HG03432 (cell line): Measurements from ENCODE around the gene RAB14.
"Not testable (repeated sequence)": the region's sequence is repeated elsewhere in the genome, so short reads cannot be mapped to it uniquely, and the experiment has no call there.

Experiments
- ATAC-seq: cut with Tn5 transposase; IDR thresholded peaks from one replicate; pipeline ENCODE4 v1.9.1; 2021; ENCODE audit warnings: mild to moderate bottlenecking, moderate library complexity; ENCODE audit not compliant: unreplicated experiment

Gene RAB14

DNA sequence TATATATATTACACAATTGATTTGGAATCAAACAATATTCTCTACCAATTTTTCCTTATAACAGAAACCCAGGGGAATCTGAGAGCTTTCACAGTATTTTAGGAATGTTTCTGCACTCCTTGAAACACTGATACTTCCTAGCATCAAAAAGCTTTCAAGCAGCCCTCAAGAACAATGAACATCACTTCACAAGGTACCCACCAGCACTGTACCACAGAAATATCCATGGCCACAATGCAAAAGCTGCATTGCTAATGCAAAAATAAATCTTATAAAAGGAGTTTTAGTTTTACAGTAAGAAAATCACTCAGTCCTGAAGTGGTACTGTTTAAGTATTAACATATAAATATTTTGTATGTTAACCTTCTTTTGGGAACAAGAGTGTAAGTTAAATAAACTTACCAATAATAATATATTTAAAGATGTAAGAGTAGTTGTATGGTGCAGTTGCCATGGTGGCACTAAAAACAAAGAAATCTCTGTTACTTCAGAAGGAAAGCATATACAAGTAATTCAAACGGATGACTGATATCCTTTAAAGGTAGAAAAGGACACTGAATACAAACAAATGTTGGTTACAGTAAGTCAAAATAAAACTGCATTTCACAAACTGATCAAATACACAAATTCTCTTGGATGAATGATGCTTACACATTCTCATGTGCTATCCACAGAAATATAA is 8.6 kb downstream of the RAB14 start:
- no peak for ATAC-seq

DNA sequence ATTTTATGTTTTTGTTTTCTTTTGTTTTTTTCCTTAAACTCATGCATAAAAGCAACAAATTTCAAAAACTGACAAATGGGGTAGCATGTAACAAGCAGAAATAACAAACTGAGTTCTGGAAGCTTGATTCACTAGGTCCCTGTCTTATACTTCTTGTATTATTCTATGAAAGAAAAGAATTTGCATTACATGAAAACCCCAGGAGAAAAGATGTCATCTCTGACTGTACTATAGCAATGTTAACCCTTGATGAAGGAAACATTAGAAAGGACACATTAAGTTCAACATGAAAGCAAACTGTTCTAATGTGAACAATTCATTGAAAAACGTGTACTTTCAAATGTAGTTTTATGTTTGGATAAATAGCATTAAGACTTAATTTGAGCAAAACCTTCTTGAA is 9.2 kb downstream of the RAB14 start:
- no peak for ATAC-seq

DNA sequence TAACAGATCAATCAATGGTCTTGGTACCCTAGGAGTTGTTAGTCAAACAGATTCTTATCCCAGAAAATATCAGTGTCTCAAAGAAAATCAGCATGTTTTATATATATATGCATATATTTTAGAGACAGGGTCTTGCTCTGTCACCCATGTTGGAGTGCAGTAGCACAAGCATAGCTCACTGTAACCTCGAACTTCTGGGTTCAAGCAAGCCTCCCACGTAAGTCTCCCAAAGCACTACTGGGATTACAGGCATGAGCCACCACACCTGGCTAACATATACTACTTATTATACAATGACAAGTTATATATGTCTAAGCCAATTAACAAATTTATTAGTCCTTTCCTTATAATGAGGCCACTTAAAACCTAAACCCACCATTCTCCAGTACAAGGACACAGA is 10.4 kb downstream of the RAB14 start:
- ATAC-seq = no peak

DNA sequence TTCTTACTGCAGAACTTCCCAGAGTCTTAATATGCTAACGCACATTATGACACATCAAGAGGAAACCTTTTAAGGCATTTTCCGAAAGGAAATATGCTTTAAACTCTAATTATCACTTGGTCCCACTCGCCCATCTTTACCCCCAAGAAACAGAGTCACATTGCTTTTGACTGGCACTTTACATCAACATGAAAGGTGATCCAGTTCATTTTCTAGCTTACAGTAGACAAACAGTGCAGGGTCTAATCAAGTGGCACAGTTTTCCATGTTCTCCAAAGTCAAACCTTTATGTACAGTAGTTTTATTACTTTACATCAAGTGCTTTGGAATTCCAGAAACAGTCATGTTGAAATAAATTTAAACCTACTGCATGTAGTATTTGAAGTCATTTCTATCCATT is 12.0 kb downstream of the RAB14 start:
- ATAC-seq = no peak

DNA sequence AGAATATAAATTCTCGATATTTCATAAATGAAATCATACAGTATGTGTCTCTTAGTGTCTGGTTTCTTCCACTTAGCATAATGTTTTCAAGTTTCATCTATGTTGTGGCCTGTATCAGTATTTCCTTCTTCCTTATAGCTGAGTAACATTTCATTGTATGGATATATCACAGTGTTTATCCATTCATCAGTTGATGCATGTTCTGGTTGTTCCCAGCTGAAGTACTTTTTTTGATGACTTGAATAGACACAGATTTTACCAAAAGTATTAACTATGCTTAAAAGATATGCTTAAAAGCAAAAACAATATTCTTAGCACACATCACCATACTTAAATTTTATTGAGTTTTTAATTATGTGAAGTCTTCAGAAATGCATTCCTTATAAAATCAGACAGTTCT is 12.7 kb downstream of the RAB14 start:
- no peak for ATAC-seq

DNA sequence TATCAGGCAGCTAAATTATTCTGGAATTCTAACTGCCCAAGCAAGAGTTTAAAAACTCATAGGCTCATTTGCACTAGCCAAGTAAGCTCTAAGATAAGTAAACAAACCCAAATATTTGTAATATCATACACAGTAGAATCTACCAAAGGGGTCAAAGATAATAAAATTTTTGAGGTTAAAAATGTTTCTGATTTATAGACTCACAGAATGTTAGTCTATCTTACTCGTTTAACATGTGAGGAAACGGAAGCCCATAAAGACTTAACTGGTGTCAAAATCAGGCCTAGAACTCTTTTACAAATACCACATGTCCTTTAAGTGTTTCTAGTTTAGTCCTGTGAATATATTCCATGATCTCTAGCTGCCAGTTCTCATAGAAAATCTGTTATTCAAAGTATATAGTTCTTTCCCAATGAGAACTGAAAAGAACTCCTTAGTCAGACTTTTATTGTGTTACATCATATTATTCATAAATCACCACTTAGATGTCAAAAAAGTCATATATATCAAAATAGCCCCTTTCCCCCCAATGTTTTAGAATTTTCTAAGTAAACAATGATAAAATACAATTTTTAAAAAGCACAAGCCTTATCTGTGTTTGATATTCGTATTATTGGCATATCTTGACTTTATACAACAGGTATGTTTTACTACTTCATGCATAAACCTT is 13.9 kb downstream of the RAB14 start:
- ATAC-seq = no peak

DNA sequence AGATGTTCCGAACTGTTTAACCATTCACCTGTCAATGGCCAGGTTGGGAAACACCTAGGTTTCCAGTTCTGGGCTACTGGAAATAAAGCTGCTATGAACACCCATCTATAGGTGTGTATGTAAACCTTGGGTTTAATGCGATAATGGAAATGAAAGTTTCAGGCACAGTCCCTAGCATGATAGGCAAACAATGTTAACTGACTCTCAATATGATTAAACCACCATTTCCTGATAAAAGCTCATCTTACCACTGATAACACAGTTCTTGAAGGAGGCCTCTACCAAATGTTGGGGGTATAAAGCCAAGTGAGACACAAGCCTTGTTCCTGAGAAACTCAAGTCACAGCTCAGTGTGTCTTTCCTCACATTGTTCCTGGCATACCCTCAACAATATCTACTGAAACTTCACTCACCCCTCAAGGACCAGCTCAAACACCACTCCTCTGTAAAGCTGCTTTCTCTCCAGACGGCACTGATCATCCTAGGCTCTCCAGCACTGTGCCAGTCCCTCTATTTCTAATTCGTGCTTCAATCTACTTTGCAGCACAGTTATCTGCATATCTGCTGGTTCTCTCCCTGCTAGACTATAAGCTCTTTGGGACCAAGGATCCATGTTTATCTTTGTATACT is 15.8 kb downstream of the RAB14 start:
- no peak for ATAC-seq

DNA sequence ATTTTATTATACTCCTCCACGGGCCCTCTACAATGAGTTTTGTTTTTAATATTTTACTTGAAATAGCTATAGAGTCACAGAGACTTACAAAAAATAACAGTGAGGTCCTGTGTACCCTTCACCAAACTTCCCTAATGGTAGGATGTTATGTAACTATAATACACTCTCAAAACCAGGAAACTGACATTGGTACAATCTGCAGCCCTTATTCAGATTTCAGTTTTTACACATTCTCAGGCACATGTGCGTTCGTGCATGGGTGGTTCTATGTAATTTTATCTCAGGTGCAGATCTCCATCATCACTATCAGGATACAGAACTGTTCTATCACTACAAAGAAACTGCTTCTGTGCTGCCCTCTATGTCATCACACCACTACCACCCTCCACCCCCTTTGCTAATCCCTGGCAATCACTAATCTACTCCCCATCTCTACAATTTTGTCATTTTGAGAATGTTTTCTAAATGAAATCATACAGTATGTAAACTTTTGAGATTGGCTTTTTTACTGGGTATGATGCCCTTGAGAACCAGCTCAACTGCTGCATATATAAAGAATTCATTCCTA is 16.4 kb downstream of the RAB14 start:
- no peak for ATAC-seq

DNA sequence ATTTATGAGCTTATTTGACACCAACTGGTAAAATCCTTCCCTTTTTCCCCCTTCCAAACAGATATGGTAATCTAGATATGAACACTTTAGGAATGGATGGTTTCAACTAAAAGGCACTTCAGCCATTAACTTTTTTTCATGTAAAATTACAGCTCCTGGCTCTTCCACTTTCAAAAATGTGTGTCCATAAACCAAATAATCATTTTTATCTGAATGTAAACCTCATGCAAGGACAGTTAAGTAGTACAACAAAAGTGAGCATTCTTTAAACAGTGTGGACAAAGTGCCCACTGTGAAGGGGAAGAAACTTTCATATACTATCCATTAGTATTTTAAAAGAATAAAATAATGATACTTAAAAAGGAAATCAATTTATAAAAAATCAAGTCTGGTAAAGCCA is 17.2 kb downstream of the RAB14 start:
- no peak for ATAC-seq

DNA sequence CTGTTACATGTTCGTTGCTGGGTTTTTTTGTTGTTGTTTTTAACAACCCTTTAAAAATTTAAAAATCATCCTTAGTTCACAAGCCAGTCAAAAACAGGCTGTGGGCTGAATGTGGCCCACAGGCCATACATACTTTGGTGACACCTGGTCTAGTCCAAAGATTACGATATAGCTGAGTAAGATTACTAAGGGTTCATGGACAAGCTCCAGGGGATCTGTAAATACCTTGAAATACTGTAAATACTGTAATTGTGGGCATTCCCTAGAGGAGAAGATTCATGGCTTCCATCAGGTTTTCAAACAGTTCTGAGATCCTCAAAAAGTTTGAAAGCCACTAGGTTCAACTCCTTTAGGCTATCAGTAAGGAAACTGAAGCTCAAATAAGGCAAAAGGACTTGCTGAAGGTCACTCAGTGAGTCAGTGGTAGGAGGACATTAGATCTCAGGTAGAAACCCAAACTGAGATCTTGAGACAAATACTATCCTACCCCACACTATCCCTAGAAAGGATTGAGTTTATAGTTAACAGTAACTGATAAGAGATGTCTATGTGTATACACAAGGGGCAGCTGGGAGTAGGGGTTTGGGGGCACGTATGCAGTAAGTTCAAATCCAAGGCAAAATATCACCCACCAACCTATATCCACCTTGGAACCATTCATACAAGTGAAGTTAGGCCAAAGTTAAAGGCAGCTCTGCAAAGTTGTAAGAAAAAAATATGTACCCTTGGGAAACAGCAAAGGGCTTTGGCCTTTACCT is 17.8 kb downstream of the RAB14 start:
- no peak for ATAC-seq

DNA sequence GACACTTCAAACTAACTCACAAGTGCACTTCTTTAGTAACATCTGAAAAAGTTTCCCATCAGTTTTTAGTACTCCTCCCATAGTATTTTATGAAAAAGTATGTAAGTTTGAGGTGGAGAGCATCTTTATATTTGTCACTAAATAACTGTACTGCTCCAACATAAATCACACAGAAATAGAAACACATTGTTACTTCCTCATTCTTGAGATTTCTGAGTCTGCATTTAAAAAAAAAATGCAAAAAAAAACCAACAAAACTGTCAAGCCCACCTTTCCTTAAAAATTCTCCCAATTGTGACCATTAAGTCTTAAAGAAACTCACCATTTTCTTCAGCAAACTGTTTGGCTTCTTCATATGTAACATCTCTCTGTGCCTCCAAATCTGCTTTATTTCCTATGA is 18.7 kb downstream of the RAB14 start:
- no peak for ATAC-seq

DNA sequence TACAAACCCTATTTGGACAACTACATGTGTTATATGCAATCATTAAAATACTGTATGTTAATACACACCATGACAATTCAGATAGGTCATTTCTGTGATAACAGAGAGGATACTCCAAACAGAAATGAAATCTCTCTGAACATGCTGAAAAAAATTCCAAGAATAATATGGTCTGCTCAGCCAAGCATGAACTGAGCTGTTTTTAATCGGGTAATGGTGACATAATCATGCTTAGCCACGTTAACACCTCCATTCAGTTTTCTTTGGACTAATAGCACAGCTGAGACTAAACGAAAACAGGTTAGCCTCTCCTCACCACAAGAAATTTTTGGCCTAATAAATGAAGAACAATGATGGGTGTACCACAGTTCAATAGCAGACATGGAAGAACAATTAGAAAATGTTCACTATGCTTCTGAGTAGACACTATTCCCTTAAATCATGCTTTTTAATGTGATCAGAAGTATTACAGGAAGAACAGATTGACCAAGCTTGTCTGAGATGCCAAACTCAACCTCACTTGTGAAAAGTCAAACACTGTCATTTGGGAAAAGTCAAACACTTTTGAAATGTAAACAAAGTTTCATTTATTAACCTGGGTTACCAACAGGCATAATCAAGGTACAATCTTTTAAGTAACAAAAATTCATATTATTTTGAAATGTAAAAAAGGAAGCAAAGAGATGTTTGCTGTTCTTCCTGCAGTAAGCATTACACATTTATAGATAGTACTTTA is 19.4 kb downstream of the RAB14 start:
- ATAC-seq = no peak

DNA sequence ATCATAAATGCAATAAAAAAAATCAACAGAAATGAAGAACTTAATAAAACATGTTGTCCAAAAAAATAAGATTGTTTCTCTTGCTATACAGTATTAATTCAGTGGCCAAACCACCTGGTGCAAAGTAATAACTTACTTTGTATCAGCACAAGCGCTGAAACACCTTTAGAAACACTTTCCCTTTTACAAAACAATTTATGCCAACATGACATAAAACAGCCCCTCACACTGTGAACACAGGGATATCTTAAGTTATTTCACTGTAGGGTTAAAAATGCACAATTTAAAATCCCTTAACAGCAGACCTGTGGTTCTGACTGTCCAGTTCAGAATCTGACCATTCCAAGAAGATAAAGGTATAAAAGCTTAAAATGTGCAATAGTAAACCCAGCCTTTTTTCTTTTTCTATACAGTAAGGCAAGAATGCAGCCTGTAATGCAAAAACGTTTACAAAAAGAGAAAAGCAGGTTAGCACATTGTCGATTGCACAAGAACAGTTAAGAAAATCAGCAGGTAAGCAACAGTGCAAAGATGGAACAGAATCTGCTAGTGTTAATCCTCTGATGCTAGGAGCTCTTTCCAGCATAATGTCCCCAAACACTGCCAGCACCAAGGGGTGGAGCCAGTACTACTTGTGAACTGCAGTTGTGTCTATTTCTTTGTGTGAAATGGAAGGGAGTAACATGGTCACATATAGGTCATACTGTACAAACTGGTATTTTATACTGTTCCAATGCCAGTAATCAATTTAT is 21.6 kb downstream of the RAB14 start:
- ATAC-seq = no peak

DNA sequence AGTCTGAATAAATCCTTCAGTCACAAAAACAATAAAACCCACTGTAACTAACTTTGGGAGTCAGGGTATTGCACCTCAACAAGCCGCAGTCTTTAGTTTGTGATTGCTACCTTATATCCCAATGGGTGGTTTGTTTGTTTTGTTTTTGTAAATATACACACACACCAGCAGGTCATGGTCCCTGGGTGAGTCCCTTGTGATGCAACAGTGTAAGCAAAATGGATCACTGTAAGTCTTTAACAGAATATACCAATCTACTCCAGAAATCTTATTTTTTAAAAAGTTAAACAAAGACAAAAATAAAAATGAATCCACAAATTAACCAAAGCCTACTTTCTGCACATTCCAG is 22.3 kb downstream of the RAB14 start:
- not testable (repeated sequence) for ATAC-seq

DNA sequence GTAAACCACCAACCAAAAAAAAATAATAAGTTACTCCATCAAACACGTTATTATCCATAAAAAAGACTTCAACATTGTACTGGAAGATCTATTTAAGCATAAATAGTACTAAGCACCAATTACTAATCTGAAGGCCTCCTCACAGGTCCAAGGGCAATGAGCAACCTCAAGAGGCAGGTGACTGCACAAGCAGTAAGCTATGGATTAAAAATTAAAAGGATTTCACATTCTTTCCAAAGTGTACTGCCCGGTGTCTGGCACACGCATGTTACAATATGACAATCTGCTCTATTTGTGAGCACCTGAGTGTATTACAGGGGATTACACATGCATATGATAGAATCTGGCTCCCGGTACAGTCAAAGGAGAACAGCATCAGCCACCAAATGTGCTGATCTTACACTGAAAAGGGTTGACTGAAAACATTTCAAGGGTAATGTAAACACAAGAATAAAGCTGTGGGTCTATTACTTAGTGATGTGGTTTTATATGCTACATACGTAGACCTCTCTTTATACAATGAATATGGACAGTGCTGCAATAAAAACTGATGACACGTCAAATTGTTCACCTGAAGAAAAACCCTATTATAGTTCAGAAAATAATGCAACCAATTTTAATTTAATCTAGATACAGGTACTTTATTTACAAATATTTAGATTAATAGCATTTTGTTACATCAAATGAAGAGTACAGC is 22.8 kb downstream of the RAB14 start:
- no peak for ATAC-seq

DNA sequence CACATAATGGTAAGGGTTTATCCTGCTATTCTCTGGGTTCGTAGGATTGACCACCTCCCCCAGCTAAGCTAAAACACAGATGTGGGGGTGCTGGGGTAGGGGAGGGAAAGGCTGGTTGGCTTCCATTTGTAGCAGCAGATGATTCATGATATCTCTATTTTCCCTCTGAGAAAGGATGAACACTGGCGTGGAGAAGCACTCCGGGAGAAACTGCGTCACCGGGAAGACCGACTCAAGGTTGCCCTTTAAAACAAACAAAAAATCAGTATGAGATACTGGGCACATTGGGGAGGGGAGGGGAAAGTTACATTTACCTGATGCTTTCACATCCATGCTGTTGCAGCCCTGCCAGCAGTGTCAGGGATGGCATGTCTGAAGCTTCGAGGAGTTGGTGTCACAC is 28.2 kb downstream of the RAB14 start:
- no peak for ATAC-seq

DNA sequence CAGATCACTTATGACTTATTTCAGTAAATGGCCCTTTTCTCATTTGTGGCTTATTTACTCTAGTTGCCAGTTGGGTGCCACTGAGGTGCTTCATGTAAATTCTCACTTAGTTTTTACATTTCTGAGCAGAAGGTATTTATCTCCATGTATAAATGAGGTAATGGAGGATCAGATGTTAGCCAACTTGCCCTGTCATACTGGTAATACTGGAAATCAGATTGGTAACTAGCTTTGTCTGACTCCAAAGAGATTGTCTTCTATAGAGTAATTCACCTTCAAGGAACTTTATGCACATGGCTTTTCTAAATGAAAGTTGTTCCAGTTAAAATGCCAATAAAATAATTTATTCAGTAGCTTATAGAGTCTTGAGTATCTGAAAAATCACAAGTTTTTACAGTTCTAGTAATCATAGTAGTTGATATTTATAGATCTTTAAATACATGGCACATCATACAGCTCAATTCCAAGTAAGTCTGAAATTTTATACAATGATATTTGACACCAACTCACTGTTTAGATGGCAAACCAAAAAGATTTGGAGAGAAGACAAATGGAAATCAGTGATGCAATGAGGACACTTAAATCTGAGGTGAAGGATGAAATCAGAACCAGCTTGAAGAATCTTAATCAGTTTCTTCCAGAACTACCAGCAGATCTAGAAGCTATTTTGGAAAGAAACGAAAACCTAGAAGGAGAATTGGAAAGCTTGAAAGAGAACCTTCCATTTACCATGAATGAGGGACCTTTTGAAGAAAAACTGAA is 28.8 kb downstream of the RAB14 start:
- ATAC-seq = no peak

DNA sequence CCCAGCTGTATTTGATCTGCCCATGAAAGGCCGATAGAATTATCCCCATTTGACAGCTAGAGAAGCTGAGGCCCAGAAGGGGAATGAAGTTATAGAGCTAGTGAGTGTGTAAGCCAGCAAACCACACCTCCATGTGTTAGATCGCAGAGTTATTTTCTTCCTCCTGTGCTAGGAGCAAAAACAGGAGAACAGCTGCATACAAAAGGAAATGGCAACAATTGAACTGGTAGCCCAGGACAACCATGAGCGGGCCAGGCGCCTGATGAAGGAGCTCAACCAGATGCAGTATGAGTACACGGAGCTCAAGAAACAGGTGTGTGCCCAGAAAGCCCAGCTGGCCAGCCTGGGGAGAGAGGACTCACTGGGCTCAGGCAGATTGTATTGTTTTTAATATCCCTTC is 30.4 kb downstream of the RAB14 start:
- ATAC-seq = no peak

DNA sequence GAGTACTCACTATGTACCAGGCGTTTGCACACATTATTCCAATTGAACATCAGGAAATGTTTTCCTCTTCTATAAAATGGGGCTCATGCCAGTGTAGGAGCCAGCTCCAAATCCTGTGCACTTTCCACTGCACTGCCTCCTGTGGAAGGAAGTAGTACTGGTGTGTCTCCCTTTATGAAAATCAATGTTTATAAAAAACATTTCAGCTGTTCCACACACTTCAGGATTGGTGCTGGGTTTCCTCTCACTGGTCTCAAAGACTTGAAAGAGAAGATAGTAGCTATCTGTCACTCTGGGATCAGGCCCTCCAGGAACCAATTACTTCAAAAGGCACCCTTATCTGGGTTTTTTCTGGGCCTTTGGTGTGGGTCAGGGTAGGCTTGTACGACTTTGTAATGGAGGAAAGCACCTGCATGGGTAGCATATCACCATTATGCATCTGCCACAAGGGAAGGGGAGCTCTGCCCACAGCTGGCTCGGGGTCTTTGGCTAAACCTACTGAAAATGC is 32.5 kb downstream of the RAB14 start:
- no peak for ATAC-seq
